OCI-LY7 (cell line): Measurements from ENCODE around the gene HOXB1. TPM values are rescaled to one million over a fixed set of nuclear protein-coding genes. Genes with fewer than 3 reads are reported as not detected.

Experiments used
- BruUV-seq: library from RNA; stranded (reverse); fragments of 400-500 nt; replicated peaks from 2 replicates; lab custom pipeline; 2021; lab: Mats Ljungman, UMichigan
- CTCF ChIA-PET: fragments of 300-600 bp; sonication (Branson Sonifier 250); formaldehyde crosslinking; loops from one replicate; lab custom pipeline; 2022; ENCODE audit warnings: antibody characterized with exemption; ENCODE audit not compliant: unreplicated experiment; lab: Charles Lee
- POLR2A ChIA-PET: fragments of 300-600 bp; sonication (Branson Sonifier 250); formaldehyde crosslinking; loops from one replicate; lab custom pipeline; 2022; ENCODE audit warnings: antibody characterized with exemption; lab: Charles Lee
- DNase-seq: peaks from one replicate; pipeline ENCODE4 v3.0.0-alpha.2; 2015; ENCODE audit warnings: low spot score
- H2AFZ ChIP-seq: fragments of 200-600 bp; sonication (generic), shearing (Covaris generic); 2 replicates; pipeline ENCODE4 v1.6.1; 2014; ENCODE audit warnings: mild to moderate bottlenecking, antibody characterized with exemption, low read length, moderate library complexity
- H3K27ac ChIP-seq: fragments of 200-600 bp; sonication (generic); 2 replicates; pipeline ENCODE4 v1.5.1; 2014; ENCODE audit warnings: mixed run types, low read depth, mild to moderate bottlenecking, moderate library complexity, low read length, inconsistent platforms; ENCODE audit not compliant: poor library complexity, severe bottlenecking
- H3K36me3 ChIP-seq: fragments of 200-600 bp; sonication (generic); 2 replicates; pipeline ENCODE4 v1.6.1; 2014; ENCODE audit warnings: mild to moderate bottlenecking, antibody characterized with exemption, low read length, moderate library complexity, mixed read lengths; ENCODE audit not compliant: insufficient read depth
- H3K4me1 ChIP-seq: fragments of 200-600 bp; sonication (generic); 2 replicates; pipeline ENCODE4 v1.5.1; 2014; ENCODE audit warnings: mild to moderate bottlenecking, low read length; ENCODE audit not compliant: insufficient read depth, poor library complexity, severe bottlenecking
- H3K4me2 ChIP-seq: fragments of 200-600 bp; sonication (generic); 2 replicates; pipeline ENCODE4 v1.6.1; 2014; ENCODE audit warnings: mild to moderate bottlenecking, low read length
- H3K4me3 ChIP-seq: fragments of 200-600 bp; sonication (generic); 2 replicates; pipeline ENCODE4 v1.5.1; 2014; ENCODE audit warnings: mild to moderate bottlenecking, low read depth, low read length; ENCODE audit not compliant: poor library complexity, severe bottlenecking
- H3K79me2 ChIP-seq: fragments of 200-600 bp; sonication (generic); 2 replicates; pipeline ENCODE4 v1.6.1; 2016; ENCODE audit warnings: low read depth, mild to moderate bottlenecking, low read length, moderate library complexity, mixed read lengths; ENCODE audit not compliant: insufficient read depth
- H3K9me2 ChIP-seq: fragments of 200-600 bp; sonication (generic); 2 replicates; pipeline ENCODE4 v1.6.1; 2016; ENCODE audit warnings: mild to moderate bottlenecking, low read length, mixed read lengths; ENCODE audit not compliant: insufficient read depth
- H3K9me3 ChIP-seq: fragments of 200-600 bp; sonication (generic); 2 replicates; pipeline ENCODE4 v1.6.1; 2014; ENCODE audit warnings: mild to moderate bottlenecking, mixed run types, low read length, mixed read lengths
- H4K20me1 ChIP-seq: fragments of 200-600 bp; sonication (generic); 2 replicates; pipeline ENCODE4 v1.6.1; 2014; ENCODE audit warnings: mild to moderate bottlenecking, antibody characterized with exemption, low read length, moderate library complexity, mixed read lengths; ENCODE audit not compliant: insufficient read depth
- EZH2phosphoT487 ChIP-seq: fragments of 200-600 bp; sonication (generic); IDR thresholded peaks from 2 replicates; pipeline ENCODE4 v1.6.1; 2018; ENCODE audit warnings: low read depth, borderline replicate concordance, mild to moderate bottlenecking, mixed run types, antibody characterized with exemption, low read length, moderate library complexity, mixed read lengths
- intact Hi-C: fragments of 100-400 bp; cut with micrococcal nuclease; formaldehyde crosslinking; loops from one replicate; pipeline ENCODE4 v1.10.0; 2022; ENCODE audit not compliant: unreplicated experiment
- total RNA-seq, 2 experiments: library from RNA; depleted of rRNA in 1 of 2; stranded (reverse); fragments of >200 nt in 1 of 2; shearing (Covaris generic) in 1 of 2; gene quantifications; 2 replicates each; pipeline ENCODE4 v1.2.3, GENCODE V29; 2014 to 2022
- TF ChIP-seq, protein P1 (sequence below): fragments of 200-600 bp; sonication (generic); conservative IDR thresholded peaks from 2 replicates; pipeline ENCODE4 v1.5.1; 2014; ENCODE audit warnings: mild to moderate bottlenecking, antibody characterized with exemption, low read length, moderate library complexity, mixed read lengths

HOXB1 gene
- total RNA-seq, 2 experiments from 2014 or later: not detected

GRCh38 chr17:48506246-48506645 lies 24.6 kb downstream of the HOXB1 start:
- no peaks in the 10 kb centered on the region for H3K9me3 ChIP-seq
- no peaks in the 10 kb centered on the region for H3K9me2 ChIP-seq
- peak overlapping the region; percentile 59; the same call in 1 of the 2 replicates for H2AFZ ChIP-seq
- ChIA-PET CTCF (no interaction called here), POLR2A (no interaction called here)
- H3K79me2 ChIP-seq: no peaks in the 10 kb centered on the region
- peak overlapping the region; percentile 42 for H3K4me2 ChIP-seq
- H3K27ac ChIP-seq: no peak overlapping the region
- DNase-seq: no peak
- TF ChIP-seq, protein P1, sequence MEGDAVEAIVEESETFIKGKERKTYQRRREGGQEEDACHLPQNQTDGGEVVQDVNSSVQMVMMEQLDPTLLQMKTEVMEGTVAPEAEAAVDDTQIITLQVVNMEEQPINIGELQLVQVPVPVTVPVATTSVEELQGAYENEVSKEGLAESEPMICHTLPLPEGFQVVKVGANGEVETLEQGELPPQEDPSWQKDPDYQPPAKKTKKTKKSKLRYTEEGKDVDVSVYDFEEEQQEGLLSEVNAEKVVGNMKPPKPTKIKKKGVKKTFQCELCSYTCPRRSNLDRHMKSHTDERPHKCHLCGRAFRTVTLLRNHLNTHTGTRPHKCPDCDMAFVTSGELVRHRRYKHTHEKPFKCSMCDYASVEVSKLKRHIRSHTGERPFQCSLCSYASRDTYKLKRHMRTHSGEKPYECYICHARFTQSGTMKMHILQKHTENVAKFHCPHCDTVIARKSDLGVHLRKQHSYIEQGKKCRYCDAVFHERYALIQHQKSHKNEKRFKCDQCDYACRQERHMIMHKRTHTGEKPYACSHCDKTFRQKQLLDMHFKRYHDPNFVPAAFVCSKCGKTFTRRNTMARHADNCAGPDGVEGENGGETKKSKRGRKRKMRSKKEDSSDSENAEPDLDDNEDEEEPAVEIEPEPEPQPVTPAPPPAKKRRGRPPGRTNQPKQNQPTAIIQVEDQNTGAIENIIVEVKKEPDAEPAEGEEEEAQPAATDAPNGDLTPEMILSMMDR: peak; percentile 22; the same call in 1 of the 2 replicates
- TF ChIP-seq EZH2phosphoT487: no peak
- H3K4me1 ChIP-seq: peaks cover 21% of the 10 kb centered on the region
- no peaks in the 10 kb centered on the region for H3K36me3 ChIP-seq
- intact Hi-C loops: no loop called here
- H3K4me3 ChIP-seq: no peak overlapping the region
- no TSS peak for BruUV-seq
- H4K20me1 ChIP-seq: no peaks in the 10 kb centered on the region

- ChIA-PET POLR2A (no interaction called here), CTCF (no interaction called here)
- Histone ChIP-seq H3K4me1 (peaks cover 21% of the 10 kb centered on the region), H2AFZ (no peak overlapping the region), H3K79me2 (no peaks in the 10 kb centered on the region), H3K36me3 (no peaks in the 10 kb centered on the region), H3K4me3 (no peak overlapping the region), H3K4me2 (peak overlapping the region; percentile 42), H4K20me1 (no peaks in the 10 kb centered on the region), H3K9me2 (no peaks in the 10 kb centered on the region), H3K27ac (no peak overlapping the region), H3K9me3 (no peaks in the 10 kb centered on the region)
- intact Hi-C loops: no loop called here
- no TSS peak for BruUV-seq
- peak; percentile 37 for DNase-seq
- no peak for TF ChIP-seq EZH2phosphoT487
- TF ChIP-seq, protein P1: no peak
Observed at GRCh38 chr17:48505788-48506187, 25.0 kb downstream of the HOXB1 start.

- ChIA-PET POLR2A (interaction anchor here (0.6 kb wide), 1 partner anchor 16 kb away, joined by 3 read pairs; no protein-coding TSS in a partner anchor), CTCF (no interaction called here)
- Histone ChIP-seq H3K4me2 (no peak overlapping the region), H3K79me2 (no peaks in the 10 kb centered on the region), H3K4me1 (peaks cover 21% of the 10 kb centered on the region), H3K4me3 (no peak overlapping the region), H2AFZ (no peak overlapping the region), H3K27ac (no peak overlapping the region), H3K36me3 (no peaks in the 10 kb centered on the region), H4K20me1 (no peaks in the 10 kb centered on the region), H3K9me2 (no peaks in the 10 kb centered on the region), H3K9me3 (no peaks in the 10 kb centered on the region)
- no peak for DNase-seq
- no peak for TF ChIP-seq EZH2phosphoT487
- TF ChIP-seq, protein P1: no peak
- BruUV-seq: no TSS peak
- intact Hi-C loops: no loop called here
Observed at GRCh38 chr17:48504953-48505352, 25.9 kb downstream of the HOXB1 start.
